Heart left ventricle (tissue), 16 donors: ENCODE measurements around the gene AKAP7. TPM values are rescaled to one million over a fixed set of nuclear protein-coding genes. Genes with fewer than 3 reads are reported as not detected.

Source experiments
- ATAC-seq, 4 donors: fragments of 200-7000 bp; cut with Tn5 transposase; one replicate each; pipeline ENCODE4 v1.9.1; 2020 to 2022; ENCODE audit warnings: moderate library complexity in 4 of 4, mild to moderate bottlenecking in 3 of 4, moderate number of reproducible peaks in 1 of 4
- DNase-seq, 5 donors: peaks; one replicate each; pipeline ENCODE4 v3.0.0-alpha.2; 2020
- H3K27ac ChIP-seq, 12 donors: fragments of 200-600 bp; sonication (generic) in 4 of 12; one replicate each; pipeline versions ENCODE4 v1.5.0 to v1.8.0; 2016 to 2022; ENCODE audit warnings: mild to moderate bottlenecking in 2 of 12
- H3K27me3 ChIP-seq, 9 donors: fragments of 200-600 bp; sonication (generic) in 2 of 9; one replicate each; pipeline versions ENCODE4 v1.5.1 to v1.8.0; 2016 to 2022; ENCODE audit warnings: mild to moderate bottlenecking in 3 of 9
- H3K36me3 ChIP-seq, 9 donors: fragments of 200-600 bp; sonication (generic) in 2 of 9; one replicate each; pipeline versions ENCODE4 v1.5.0 to v1.8.0; 2018 to 2022; ENCODE audit warnings: mild to moderate bottlenecking in 2 of 9
- H3K4me1 ChIP-seq, 12 donors: fragments of 200-600 bp; sonication (generic) in 4 of 12; one replicate each; pipeline versions ENCODE4 v1.5.0 to v1.8.0; 2016 to 2022; ENCODE audit warnings: mild to moderate bottlenecking in 3 of 12
- H3K4me3 ChIP-seq, 12 donors: fragments of 200-600 bp; sonication (generic) in 4 of 12; one replicate each; pipeline versions ENCODE4 v1.5.0 to v1.8.0; 2017 to 2022; ENCODE audit warnings: mild to moderate bottlenecking in 9 of 12, moderate library complexity in 4 of 12
- H3K9me3 ChIP-seq, 12 donors: fragments of 200-600 bp; sonication (generic) in 4 of 12; one replicate each; pipeline versions ENCODE4 v1.5.0 to v1.8.0; 2016 to 2022; ENCODE audit warnings: mild to moderate bottlenecking in 1 of 12
- POLR2A ChIP-seq, 2 donors: fragments of 450-650 bp; IDR thresholded peaks; one replicate each; pipeline ENCODE4 v1.6.1; 2017; ENCODE audit warnings: antibody characterized with exemption in 2 of 2, mild to moderate bottlenecking in 2 of 2, moderate library complexity in 2 of 2
- WGBS, 4 donors: extraction: QIAGEN DNeasy Blood & Tissue Kit in 2 of 4; methylation state at CpG; one replicate each; pipeline versions ENCODE4 v1.1.5 to v1.1.7; 2013 to 2018; 5-methylcytosine and 5-hydroxymethylcytosine counted together
- intact Hi-C, 10 donors: fragments of 100-400 bp; cut with DNase I; formaldehyde crosslinking; loops; one replicate each; pipeline versions ENCODE4 v1.11.1 to v1.14.2; 2022
- polyA plus RNA-seq, 2 donors: library from polyadenylated mRNA; stranded (reverse); fragments of 200-250 nt; gene quantifications; one replicate each; pipeline ENCODE4 v1.2.3, GENCODE V29; 2013
- total RNA-seq, 9 donors: library from RNA; depleted of rRNA in 2 of 9; stranded (reverse); fragments of >200 nt in 2 of 9; fragmentation: NEBNext Ultra II Directional in 3 of 9; extraction: Animal tissue kit (Norgen Biotek cat#: 25700) in 3 of 9; gene quantifications; one replicate each; pipeline versions ENCODE4 v1.1.0 to v1.2.4, GENCODE V29; 2016 to 2023
- TF ChIP-seq, protein P1 (sequence below), 12 donors: fragments of 200-600 bp; sonication (generic) in 4 of 12; IDR thresholded peaks; one replicate each; pipeline versions ENCODE4 v1.5.0 to v1.8.0; 2018 to 2022; ENCODE audit warnings: antibody characterized with exemption in 12 of 12, mild to moderate bottlenecking in 5 of 12
- donor health status: ischemic (EF 13 %, LVEDD 7.1; RV severe dilation, severe dysfunction).
- donor health status: healthy with polysubstance abuse.
- donor health status: DM: no; HTN: yes; CAD: no.
- donor health status: DM: no; HTN: no; CAD: no.
- donor health status: ischemic (EF 25% LVEDD 6.9; RV normal size, moderate dysfunction).
- donor health status: ischemic (EF 25% LVEDD 5.7; RV mildly dilated, moderate dysfunction).
- donor health status: healthy.
- donor health status: DM: yes; HTN: yes; CAD: no.
- donor health status: ischemic (EF 35%, LVEDD 5.7; RV mildly dilated, moderate dysfunction).
- donor health status: nonischemic (EF 11% LVEDD 7.7; RV severe dilation, severe dysfunction).
- donor health status: DM: yes; HTN: yes; CAD: no.
- donor health status: PGD.
- donor health status: ischemic (EF 29% LVEDD 5.4; RV normal size, mild dysfunction).
- donor health status: nonischemic (EF 23%, LVEDD 6.1; RV moderate dilation, normal function).

Gene AKAP7
- total and polyA plus RNA-seq, 11 donors = 2.3 to 13.5 (median 8.7) TPM

DNA sequence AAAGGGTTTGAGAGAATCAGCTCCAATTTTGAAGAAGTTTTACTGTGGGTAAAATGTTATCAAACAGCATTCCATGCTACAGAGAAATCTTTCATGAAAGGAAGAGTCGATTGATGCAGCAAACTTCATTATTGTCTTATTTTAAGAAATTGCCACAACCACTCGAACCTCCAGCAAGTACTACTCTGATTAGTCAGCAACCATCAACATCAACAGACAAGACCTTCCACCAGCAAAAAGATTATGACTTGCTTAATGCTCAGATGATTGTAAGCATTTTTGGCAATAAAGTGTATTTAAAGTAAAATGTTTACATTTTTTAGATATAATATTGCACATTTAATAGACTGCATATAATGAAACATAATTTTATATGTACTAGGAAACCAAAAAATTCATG, 87.5 kb downstream of the AKAP7 start:
- no peaks in the 10 kb centered on the region for H3K27me3 ChIP-seq
- H3K4me3 ChIP-seq = no peak overlapping the region
- ATAC-seq (no peak), DNase-seq (no peak)
- H3K9me3 ChIP-seq = no peaks in the 10 kb centered on the region
- intact Hi-C loops = no loop called here
- no peak overlapping the region for H3K27ac ChIP-seq
- TF ChIP-seq, protein P1, sequence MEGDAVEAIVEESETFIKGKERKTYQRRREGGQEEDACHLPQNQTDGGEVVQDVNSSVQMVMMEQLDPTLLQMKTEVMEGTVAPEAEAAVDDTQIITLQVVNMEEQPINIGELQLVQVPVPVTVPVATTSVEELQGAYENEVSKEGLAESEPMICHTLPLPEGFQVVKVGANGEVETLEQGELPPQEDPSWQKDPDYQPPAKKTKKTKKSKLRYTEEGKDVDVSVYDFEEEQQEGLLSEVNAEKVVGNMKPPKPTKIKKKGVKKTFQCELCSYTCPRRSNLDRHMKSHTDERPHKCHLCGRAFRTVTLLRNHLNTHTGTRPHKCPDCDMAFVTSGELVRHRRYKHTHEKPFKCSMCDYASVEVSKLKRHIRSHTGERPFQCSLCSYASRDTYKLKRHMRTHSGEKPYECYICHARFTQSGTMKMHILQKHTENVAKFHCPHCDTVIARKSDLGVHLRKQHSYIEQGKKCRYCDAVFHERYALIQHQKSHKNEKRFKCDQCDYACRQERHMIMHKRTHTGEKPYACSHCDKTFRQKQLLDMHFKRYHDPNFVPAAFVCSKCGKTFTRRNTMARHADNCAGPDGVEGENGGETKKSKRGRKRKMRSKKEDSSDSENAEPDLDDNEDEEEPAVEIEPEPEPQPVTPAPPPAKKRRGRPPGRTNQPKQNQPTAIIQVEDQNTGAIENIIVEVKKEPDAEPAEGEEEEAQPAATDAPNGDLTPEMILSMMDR (IDR thresholded peaks at IDR 0.05) = no peak
- no peak for TF ChIP-seq POLR2A (IDR thresholded peaks at IDR 0.05)
- 92 to 95% (median 94%) methylated on average over 2 of the region's 2 CpGs for WGBS, 4 donors
- H3K4me1 ChIP-seq = no peaks in the 10 kb centered on the region
- H3K36me3 ChIP-seq = peaks cover 0 to 7% (median 0%) of the 10 kb centered on the region in 9 donors

DNA sequence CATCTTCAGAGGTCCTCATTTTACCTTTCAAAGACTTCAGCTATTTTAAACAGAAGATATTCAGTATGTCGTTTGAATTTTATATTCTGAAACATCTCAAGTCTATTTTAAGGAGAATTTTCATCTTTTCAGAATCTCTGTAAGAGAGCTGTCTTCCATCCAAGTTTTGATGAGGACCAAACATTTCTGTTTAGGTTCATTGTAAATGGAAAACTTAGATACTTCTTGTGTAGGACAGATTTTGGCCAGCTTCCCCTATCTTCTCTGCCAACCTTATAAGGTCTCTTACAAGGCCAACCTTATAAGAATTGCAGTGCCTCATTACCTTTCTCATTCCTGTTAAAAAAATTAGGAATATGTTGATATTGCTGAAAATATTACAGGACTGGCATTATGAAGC, 88.1 kb downstream of the AKAP7 start:
- H3K27ac ChIP-seq = no peak overlapping the region
- H3K36me3 ChIP-seq = peaks cover 0 to 7% (median 0%) of the 10 kb centered on the region in 9 donors
- no peaks in the 10 kb centered on the region for H3K4me1 ChIP-seq
- no peak overlapping the region for H3K4me3 ChIP-seq
- DNase-seq (no peak), ATAC-seq (no peak)
- TF ChIP-seq, protein P1 (IDR thresholded peaks at IDR 0.05) = no peak
- TF ChIP-seq POLR2A (IDR thresholded peaks at IDR 0.05) = no peak
- no peaks in the 10 kb centered on the region for H3K27me3 ChIP-seq
- 79 to 88% (median 85%) methylated on average over 1 of the region's 1 CpG for WGBS, 4 donors
- H3K9me3 ChIP-seq = no peaks in the 10 kb centered on the region
- intact Hi-C loops = no loop called here

DNA sequence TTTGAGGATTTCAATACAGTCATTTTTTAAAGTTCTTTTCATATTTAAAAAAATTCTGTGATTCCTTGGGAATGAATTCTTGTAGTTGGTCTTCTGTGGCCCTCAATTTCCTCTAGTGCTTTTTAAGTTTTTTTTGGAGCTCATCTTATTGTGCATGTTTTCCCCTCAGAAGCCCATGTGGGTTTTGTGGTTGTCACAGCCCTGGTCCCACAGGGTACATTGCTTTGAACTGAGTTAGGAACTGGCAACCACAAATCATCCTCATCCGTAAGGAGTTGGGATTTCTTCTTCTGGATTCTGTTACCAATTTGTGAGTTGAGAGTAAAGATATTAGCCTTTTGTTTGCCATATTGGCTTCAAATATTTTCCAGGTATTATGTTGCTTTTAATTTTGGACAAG, 89.9 kb downstream of the AKAP7 start:
- TF ChIP-seq, protein P1 (IDR thresholded peaks at IDR 0.05) = no peak
- no peak for TF ChIP-seq POLR2A (IDR thresholded peaks at IDR 0.05)
- peaks cover 0 to 7% (median 0%) of the 10 kb centered on the region in 9 donors for H3K36me3 ChIP-seq
- H3K27ac ChIP-seq = no peak overlapping the region
- 86 to 96% (median 90%) methylated on average over 1 of the region's 1 CpG for WGBS, 4 donors
- H3K4me1 ChIP-seq = no peaks in the 10 kb centered on the region
- no peak overlapping the region for H3K4me3 ChIP-seq
- H3K9me3 ChIP-seq = no peaks in the 10 kb centered on the region
- intact Hi-C loops = no loop called here
- ATAC-seq = no peak
- DNase-seq = no peak
- no peaks in the 10 kb centered on the region for H3K27me3 ChIP-seq

DNA sequence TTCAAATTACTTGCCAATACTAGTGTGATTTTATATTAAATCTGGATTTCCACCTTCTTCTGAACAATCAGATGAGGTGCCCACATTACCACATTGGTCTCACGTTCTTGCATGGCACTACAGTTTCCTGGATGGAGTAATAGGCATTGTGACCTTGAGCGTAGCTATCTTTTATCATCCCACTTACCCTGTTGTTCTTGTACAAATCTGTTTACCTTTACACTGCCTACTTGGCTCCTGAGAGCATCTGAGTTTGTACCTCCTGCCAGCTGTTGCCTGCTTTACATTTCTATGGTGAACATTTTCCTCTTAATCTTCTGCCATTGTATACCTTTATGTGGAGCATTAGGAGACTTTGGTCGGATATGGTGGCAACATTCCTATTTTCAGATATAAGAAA, 90.7 kb downstream of the AKAP7 start:
- no peaks in the 10 kb centered on the region for H3K9me3 ChIP-seq
- ATAC-seq = no peak
- intact Hi-C loops = no loop called here
- H3K4me1 ChIP-seq = no peaks in the 10 kb centered on the region
- WGBS, 4 donors = 76 to 88% (median 82%) methylated on average over 3 of the region's 3 CpGs
- H3K4me3 ChIP-seq = no peak overlapping the region
- DNase-seq = no peak
- H3K36me3 ChIP-seq = peaks cover 0 to 7% (median 0%) of the 10 kb centered on the region in 9 donors
- H3K27ac ChIP-seq = no peak overlapping the region
- H3K27me3 ChIP-seq = no peaks in the 10 kb centered on the region
- TF ChIP-seq POLR2A (IDR thresholded peaks at IDR 0.05) = no peak
- TF ChIP-seq, protein P1 (IDR thresholded peaks at IDR 0.05) = no peak
